CD1c-positive myeloid dendritic cell (primary cell): ENCODE data around the gene PALD1.

Source experiments
- DNase-seq: peaks from one replicate; pipeline ENCODE4 v3.0.0-alpha.2; 2016; ENCODE audit errors: extremely low spot score

The PALD1 gene

DNA sequence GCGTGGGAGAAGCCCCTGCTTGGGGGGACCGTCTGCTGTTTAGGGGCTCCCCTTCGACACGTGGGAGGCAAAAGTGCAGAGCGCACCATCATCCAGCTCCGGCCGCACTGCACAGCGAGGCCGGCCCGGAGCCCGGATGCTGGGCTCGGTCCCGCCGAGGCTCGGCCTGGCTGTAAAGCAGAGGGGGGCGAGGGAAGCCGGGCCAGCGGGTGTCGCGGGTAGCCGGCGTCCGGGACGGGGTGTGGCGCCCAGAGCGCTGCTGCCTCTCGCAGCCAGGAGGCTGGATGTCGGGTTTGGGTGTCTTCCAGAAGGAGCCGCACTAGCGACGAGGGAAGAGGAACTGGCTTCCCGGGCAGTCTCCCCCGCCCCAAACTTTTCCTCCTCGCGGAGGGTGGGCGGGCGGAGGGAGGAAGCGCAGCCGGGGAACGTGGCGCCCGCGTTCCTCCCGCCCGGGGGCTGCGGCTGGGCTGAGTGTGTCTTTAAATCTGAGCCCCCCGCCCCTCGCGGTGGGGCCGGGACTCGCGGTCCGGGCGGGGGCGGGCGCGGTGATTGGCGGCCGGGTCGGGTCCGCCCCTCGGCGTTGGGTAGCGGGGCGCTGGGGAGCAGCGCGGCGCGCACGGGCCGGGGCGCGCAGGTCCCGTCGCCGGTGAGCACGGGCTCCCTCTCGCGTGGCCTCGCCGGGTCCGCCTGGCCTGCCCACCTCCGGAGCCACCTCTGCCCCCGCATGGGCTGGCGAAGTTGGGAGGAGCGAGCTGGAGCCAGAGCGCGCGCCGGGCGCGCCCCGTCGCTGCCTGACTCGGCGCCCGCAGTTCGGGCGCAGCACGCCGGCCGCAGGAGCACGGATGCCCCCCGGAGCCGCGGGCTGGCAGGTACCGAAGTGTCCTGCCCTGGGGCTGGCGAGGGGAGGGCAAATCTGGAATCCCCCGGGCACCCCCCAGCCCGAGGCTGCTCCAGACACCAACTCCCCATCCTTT, at the start of gene PALD1:
Gene PALD1, plus strand, starts transcription at position 577 of the 974 bp plus-strand sequence. CDS start 47,185 bp downstream, outside the sequence.
- DNase-seq = peak; percentile 89

DNA sequence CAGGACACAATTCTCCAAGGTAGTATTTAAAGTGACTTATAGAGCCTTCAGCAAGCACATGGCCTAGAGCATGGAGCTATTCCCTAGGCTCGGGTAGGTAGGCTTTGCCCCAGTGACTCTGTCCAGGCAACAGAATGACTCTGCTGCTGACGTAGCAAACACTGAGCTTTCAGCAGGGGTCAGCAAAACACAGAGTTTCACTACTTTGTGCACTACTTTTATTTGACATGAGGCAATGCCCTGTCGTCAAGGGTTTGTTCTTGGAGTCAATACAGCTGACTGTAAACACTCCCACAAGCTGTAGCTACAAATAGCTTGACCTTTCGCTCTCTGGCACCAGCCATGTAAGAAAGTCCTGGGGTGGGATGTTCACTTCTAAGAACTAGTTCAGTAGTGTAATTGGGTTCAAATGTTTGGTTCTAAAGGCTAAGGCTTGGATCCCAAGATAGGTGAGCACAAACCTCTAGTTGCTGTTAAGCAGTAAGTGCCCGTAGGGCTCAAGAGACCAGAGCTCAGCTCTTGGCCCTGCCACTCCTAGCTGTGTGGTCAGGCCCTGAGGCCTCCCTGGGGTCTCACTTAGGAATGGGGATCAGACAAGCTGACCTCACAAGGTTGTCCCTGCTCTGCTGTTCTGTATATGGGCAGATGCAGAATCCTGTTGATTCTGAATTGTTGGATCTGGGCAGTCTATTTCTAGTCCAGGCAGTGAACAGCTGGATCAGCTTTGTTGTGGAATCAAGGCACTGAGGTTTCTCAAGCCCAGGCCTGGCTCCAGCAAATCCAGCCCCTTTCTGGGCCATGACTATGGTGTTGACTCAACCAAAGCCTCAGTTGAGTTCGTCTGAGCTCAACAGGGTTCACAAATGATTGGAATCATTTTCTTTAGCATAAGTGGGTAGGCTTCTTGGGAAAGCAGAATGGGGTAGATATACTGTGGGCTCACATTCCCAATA, 47.8 kb upstream of the PALD1 start:
- DNase-seq = peak; percentile 11

DNA sequence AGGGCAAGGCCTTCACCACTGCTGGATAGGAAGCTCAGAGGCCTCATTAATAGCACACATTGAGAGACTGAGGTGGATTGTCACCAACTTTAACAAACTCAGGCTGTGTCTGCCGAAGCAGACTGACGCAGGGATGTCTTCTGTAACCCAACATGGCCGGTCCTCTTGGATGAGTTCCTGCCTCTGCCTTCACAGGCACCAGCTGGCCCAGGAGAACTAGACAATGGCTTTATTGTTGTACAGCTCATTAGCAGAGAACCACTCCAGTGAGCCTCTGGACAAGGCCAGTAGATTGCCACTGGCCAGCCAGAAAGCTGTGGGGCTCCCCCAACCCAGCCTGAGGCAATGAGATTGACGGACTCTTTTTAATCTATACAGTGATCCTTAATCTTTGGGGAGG, 46.5 kb upstream of the PALD1 start:
- DNase-seq = no peak

DNA sequence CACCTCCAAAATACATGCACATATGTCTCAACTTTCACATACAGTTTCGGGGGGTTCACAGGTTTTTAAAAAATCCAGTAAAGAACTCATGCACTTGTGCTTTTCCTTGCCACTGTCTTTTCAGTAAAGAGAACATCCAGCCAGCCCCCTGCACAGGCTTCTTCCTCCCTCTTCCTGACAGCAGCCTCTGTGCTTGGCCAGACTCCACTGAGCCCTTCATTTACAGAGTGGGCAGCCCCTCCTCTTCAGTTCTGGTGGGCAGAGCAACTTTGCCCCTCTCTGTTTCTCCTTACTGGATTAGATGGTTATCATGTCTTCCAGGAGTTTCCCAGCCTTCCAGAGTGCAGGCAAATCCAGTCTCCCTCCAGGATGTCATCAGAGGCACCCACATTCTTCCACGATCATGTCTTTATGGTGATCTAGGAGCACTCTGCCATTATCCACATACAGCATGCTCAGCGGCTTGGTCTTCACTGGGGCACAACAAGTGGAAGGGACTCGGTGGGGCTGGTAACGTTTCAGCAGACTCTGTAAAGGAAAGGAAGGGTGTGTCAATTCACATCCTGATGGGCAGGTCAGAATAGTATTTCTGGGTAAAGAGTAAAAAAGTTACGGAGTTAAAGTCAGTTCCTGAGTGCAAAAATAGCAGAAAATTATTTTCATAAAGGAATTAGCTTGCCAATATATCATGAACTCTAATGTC, 45.9 kb upstream of the PALD1 start:
- no peak for DNase-seq

DNA sequence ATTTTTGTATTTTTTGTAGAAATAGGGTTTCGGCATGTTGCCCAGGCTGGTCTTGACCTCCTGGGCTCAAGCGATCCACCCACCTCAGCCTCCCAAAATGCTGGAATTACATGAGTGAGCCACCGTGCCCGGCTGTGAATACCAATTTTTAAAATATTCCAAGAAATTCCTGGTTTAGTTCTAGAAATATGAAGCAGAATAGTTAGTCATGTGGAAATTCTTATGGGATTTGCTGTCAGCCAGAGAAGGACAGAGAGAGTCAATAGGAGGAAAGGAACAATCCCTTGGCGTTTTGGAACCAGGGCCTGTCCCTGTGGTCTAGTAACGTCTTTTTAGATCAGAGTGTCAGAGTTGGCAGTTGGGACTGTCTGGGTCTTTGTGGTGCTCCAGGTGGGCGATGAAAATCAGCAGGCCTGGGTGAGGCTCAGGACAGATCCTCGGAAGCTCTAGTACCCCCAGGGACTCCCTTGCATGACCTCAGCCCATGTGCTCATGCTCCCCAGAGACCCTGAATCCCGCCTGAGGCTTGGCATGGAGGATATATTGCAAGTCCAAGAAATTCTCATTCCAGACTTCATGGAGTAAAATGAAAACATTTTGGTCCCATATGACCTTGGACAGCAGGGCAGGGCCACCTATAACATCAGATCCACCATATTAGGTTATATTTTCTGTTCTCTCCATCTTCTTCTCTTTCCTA, 44.8 kb upstream of the PALD1 start:
- no peak for DNase-seq

DNA sequence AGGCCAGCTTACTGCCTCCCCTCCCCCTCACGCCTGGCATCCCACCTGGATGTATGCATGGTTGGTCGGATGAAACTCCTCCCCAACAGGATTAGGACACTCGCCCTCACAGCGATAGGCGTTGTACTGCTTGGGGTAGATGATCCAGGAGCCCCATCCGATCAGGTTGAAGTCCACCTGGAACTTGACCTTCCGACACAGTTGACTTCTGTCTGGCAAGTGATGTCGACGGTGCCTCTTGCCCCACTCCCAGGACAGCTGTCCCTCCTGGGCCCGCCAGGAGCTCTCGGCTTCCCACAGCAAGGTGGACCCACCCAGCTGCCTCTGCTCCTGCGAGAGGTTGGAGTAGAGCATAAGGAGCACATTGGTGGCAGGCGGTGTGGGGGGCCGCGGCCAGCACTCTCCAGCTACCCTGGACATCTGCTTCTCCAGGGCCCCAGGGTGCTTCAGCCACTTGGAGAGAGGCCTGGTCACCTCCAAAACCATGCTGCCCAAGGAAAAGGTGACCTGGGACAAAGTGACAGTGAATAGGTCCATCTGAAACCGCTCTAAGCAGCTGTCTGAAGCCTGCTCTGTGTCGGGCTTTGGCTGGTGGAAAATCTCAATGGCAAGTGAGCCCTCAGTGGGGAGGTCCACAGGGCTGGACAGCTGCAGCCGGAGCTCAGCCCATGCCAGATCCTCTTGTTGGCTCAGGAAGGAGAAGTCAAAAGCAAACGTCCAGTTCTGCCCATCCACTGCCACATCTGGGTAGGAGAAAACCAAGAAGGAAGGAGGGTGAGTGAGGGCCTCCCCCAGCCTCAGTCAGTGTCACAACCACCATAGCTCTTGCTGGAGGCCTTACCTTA, 43.1 kb upstream of the PALD1 start:
- no peak for DNase-seq

DNA sequence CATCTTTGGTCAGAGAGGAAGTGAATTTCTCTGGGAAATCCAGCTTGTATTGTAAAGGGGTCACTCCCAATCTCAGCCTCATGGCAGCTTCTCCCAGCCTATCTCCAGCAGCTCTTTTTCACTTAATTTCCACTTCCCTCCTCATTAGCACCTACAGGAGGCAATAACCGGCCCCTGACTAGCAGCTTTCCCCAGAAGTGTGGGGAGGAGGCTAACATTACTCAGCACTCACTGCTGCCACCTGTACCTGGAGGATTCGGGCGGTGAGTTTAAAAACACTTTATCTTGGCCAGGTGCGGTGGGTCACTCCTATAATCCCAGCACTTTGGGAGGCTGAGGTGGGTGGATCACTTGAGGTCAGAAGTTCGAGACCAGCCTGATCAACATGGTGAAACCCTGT, 40.8 kb upstream of the PALD1 start:
- DNase-seq = no peak

DNA sequence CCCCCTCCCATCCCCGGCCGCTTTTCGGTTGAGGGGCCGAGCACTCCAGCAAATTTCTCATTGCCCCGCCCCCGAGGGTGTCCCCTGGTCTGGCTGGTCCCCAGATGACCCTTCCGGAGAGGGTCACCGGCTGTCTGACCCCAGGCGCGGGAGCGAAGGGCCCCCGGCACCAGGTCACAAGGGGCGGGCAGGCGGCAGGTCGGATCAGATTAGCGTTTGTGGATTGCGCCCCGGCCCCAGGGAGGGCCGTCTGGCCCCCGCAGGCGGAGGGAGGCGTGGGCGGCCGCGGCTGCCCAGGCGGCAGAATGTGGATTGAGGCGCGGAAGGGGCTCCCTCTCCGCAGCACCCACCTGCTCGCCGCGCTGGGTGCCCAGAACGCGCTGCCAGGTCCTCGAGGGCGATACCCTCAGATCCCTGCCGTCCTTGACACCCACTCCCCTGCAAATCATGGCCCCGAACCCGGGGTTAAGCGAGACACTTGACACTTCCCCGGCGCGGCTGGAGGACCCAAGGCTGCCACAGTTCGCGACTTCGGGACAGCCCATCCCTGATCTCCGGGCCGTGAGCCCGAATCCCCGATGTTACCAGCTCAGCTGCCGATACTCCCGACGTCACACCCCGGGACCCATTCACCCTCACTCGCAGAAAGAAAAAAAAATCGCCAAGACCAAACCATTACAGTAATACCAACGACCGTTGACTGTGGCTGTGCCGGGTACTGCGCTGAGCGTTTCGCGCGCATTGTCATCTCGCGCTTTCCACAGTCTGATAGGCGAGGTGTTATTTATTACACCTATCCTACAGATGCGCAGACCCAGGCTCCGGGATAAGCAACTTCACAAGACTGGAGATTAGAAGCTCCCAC, 38.0 kb upstream of the PALD1 start:
- DNase-seq = no peak

DNA sequence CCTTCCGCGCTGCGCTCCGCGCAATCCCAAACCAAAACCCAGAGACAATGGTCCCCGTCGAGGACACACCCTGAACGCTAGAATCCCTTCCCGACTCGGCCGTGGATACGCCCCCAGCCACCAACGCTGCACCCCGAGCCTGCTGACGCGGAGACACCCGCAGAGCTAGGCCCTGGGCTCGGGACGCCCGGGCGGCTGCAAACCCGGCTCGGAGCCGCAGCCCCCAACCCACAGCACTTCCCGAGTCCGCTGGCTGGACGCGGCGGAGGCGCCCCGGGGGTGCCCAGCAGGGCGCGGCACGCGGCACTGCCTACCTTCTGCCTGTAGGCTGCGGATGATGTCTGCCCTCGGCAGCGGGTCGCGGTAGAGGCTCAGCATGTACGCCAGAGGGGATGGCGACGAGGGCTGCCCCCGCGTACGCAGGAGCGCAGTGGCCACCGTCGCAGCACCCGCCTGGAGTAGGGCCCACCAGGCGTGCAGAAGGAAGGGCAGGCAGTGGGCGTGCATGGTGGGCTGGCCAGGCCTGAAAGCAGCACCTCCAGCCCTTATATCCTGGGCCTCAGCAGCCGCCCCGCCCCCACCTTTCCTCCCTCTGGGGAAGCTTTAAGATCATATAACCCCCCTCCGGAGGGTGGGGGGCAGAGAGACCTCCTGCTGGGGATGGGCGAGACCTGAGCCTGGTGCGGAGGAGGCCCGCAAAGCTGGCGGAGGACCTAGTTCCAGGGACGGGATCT, 37.2 kb upstream of the PALD1 start, which contains the start of gene NODAL:
Gene NODAL, minus strand, starts transcription at position 521 of the 734 bp plus-strand sequence. Its CDS starts 14 bp downstream, at position 507.
- DNase-seq = no peak

DNA sequence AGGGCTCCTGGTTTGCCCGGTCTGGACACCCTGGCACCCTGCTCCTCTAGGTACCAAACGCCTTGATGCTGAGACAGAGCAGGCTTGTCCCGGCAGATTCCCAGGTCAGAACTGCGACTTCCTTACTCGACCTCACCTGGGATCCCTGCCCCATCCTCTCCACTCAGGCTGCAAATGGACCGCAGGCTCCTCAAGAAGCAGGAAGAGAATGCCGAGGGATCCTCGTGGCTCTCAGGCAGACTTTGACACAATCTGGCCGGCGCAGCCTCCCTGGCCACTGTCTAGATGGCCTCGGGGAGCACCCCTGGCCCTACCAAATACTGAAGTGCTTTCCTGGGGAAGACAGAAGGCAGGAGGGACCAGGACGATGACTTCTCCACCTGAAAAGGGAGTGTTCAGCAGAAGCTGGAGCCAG, 36.7 kb upstream of the PALD1 start:
- no peak for DNase-seq

DNA sequence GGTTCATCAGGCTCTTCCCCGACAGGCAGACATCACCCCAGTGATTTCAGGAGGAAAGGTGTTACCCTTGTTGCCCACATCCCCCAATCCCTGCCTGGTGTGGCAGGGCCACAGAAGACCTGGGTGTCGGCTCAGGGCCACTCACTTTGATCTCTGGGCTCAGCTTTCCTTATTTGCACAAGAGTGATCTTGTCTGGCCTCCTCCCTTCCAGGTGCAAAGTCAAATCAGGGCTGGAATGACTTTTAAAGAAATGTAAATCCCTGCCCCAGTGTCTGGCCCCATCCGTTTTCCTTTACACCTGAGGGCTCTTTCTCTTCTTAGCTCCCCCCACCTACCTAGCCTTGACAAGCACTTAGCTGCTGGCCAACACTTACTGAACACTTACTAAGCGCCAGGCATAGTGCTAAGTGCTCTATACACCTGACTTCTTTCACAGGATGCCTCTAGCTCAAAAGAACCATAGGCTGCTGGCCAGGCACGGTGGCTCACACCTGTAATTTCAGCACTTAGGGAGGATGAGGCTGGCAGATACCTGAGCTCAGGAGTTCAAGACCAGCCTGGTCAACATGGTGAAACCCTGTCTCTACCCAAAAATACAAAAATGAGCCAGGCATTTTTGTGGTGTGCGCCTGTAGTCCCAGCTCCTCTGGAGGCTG, 36.1 kb upstream of the PALD1 start:
- no peak for DNase-seq

DNA sequence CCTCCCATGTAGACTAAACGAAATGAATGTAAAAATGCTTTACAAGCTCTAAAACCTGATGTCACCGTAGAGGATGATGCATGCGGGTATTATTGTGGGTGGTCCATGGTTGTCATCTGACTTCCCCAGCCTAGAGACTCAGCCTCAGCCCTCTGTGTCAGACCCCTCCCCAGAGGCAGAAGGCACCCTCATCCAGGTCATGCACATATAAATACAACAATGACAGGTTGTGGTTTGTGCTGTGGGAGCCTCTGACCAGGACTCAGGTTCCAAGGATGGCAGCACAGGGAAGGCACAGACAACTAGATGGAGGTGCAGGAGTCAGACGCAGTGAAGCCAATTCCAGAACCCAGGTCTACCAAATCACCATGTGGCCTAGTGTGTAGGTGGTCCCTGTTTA, 33.8 kb upstream of the PALD1 start:
- no peak for DNase-seq

DNA sequence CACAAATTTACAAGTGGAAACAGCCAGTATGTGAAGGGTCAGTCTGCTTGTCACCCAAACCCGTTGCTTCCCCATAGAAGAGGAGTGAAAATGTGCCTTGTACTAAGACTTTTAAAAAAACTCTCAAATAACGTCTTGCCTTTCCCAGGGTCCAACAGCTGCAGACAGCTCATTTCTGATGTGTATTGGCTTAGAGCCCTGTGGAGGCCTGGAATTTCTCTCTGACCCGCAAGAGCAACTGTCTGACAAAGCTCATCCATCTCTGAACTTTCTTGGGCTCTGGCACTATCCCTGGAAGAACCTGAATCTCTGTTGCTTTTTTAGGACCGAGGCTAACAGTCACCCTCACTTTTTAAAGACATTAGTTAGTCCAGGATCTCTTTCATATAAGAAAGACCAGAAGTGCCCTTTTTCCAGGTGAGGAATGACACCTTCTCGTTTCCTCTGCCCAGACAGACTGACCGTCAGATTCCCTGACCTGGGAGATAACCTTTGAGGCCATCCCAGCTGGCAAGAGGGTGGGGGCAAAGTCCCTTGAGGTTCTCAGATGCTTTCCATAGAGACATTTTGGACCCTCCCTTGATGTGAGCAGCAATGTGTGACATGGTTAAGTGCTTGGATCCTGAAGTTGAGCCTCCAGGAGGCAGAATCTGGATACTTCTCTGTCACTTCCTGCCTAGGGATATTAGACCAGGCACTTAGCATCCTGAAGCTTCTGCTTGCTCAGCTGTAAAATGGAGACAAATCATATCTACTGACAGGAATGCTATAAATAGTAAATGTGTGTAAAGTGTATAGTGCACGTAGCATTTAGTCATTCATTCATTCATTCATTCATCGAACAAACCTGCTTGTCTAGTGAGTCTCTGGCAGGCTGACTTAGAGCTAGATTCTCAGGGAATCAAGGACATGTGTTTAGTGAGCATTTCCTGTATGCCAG, 32.6 kb upstream of the PALD1 start:
- no peak for DNase-seq

DNA sequence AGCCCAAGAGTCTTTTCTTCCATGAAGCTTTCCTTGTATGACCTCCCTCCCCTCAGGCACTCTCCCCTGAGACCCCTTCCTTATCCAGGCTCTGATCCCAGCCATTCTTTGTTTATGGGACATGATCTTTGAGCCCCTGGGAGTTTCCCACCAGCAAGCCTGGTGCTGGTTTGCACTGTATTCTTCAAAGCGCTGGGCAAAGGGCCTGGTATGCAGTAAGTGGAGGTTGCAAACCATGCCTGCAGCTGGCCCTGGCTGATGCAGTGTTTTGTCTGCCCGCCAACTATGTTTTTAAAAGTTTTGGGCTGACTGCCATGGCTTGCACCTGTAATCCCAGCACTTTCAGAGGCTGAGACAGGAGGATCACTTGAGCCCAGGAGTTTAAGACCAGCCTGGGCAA, 30.3 kb upstream of the PALD1 start:
- no peak for DNase-seq

DNA sequence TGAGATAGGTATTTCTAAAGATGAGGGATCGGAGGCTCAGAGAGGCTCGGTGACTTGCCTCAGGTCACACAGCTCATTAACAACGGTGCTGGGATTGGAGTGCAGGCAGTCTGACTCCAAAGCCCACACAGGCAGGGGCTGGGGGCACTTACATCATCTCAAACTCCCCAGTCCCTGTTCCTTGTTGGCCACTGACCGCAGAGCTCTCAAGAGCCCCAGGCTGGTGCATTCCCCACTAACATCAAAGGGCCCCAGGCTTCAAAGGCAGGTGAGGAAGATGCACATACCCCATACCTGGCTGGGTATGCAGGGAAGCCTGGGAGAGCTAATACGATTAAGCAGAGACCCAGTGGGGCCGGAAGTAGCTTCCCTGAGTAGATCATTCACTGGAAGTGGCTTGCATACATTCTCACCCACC, 23.3 kb upstream of the PALD1 start:
- no peak for DNase-seq

DNA sequence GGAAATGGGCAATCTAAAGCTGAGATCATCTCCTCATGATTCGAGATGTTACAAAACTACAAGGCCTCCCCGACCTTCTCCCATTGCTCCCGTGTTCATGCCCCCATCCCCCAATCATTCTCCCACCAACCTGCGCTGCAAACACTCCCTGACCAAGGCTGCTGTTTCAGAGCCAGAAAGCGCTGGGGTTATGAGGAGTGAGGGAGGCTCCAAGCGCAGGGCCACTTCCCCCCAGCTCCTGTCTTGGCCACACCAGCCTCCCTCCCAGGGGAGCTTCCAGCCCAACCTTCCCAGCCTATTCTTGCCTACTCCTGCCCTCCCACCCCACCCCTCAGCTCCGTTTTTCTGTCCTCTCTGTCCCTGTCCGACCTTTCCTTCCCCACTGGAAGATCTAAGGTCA, 22.4 kb upstream of the PALD1 start:
- no peak for DNase-seq
